ENCODE data around the gene PEX14.

- TF ChIP-seq PREB (CRISPR knock-in tag; IDR thresholded peaks at IDR 0.05; ENCODE audit: borderline replicate concordance) (no peak), NR2C2 (CRISPR knock-in tag; IDR thresholded peaks at IDR 0.05) (no peak), CTCF (IDR thresholded peaks at IDR 0.05) (no peak), E2F1 (CRISPR knock-in tag; IDR thresholded peaks at IDR 0.05) (no peak), ELF4 (CRISPR knock-in tag; IDR thresholded peaks at IDR 0.05; ENCODE audit: low read depth) (no peak), AFF4 (CRISPR knock-in tag; IDR thresholded peaks at IDR 0.05; ENCODE audit: borderline replicate concordance) (no peak), MLX (CRISPR knock-in tag; IDR thresholded peaks at IDR 0.05) (no peak), ZNF425 (CRISPR knock-in tag; conservative IDR thresholded peaks at IDR 0.05) (no peak), ESRRA (CRISPR knock-in tag; IDR thresholded peaks at IDR 0.05; ENCODE audit: borderline replicate concordance) (no peak), NFYB (CRISPR knock-in tag; conservative IDR thresholded peaks at IDR 0.05; ENCODE audit: low read depth) (no peak), E2F4 (CRISPR knock-in tag; IDR thresholded peaks at IDR 0.05; ENCODE audit: borderline replicate concordance, low read depth) (no peak), RELA (CRISPR knock-in tag; IDR thresholded peaks at IDR 0.05; ENCODE audit: borderline replicate concordance) (no peak)
Measured at GRCh38 chr1:10440305-10440704, 34.4 kb upstream of the PEX14 start.

Data from WTC11 (cell line).